Kasumi-1 (cell line): ENCODE data around the gene JSRP1.
"Not testable (repeated sequence)": the region's sequence is repeated elsewhere in the genome, so short reads cannot be mapped to it uniquely, and the experiment has no call there.

ENCODE experiments used
- DNase-seq, 2 experiments: peaks; one replicate each; lab custom pipeline; 2025; lab: John Stamatoyannopoulos, UW

The JSRP1 gene

GRCh38 chr19:2282062-2282861 lies 26.0 kb upstream of the JSRP1 start, which contains the start of gene PEAK3:
Gene PEAK3 (minus strand): TSS chr19:2282175. CDS start chr19:2280931, 1,244 bp downstream.
- peak; percentile 36 to 53 for DNase-seq

DNA sequence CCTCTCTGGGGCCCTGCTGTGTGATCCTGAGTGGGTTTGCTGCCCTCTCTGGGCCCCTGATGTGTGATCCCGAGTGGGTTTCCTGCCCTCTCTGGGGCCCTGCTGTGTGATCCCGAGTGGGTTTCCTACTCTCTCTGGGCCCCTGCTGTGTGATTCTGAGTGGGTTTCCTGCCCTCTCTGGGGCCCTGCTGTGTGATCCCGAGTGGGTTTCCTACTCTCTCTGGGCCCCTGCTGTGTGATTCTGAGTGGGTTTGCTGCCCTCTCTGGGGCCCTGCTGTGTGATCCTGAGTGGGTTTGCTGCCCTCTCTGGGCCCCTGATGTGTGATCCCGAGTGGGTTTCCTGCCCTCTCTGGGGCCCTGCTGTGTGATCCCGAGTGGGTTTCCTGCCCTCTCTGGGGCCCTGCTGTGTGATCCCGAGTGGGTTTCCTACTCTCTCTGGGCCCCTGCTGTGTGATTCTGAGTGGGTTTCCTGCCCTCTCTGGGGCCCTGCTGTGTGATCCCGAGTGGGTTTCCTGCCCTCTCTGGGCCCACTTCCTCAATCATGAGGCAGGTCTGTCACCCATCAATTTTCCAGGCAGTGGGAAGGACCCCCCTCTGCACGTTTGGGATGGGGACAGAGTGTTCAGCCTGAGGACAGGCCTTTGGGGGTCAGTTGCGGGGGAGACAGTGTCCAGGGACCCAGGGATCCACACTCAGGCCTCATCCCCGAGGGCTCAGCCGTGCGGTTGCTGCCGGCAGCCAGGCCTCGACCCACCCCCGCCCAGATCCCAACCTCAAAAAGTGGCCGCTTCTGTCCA lies 25.2 kb upstream of the JSRP1 start:
- not testable (repeated sequence) for DNase-seq

- DNase-seq: no peak
These were observed 24.5 kb upstream of the JSRP1 start for GRCh38 chr19:2280633-2281264.

- no peak for DNase-seq
These were observed 22.4 kb upstream of the JSRP1 start for GRCh38 chr19:2278459-2279158.

GRCh38 chr19:2277138-2277537 lies 20.9 kb upstream of the JSRP1 start:
- DNase-seq: no peak

DNA sequence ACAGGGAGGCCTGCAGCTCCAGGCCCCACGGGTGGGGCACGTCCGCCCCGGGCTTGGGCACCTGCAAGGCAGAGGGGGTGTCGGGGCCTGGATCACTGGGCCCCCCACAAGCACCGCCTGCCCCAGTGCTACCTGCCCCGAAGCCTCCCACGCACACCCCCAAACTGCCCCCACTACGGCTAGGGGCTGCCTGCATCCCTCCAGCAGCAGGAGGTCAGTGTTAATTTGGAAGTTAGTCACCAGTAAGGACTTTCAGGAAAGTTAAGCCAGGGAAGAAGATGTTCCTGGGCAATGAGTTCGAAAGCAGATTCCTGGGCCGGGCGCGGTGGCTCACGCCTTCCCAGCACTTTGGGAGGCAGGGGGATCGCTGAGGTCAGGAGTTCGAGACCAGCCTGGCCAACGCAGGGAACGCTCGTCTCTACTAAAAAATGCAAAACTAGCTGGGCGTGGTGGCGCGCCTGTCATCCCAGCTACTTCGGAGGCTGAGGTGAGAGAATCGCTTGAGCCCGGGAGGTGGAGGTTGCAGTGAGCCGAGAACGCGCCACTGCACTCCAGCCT lies 20.3 kb upstream of the JSRP1 start:
- no peak for DNase-seq

DNA sequence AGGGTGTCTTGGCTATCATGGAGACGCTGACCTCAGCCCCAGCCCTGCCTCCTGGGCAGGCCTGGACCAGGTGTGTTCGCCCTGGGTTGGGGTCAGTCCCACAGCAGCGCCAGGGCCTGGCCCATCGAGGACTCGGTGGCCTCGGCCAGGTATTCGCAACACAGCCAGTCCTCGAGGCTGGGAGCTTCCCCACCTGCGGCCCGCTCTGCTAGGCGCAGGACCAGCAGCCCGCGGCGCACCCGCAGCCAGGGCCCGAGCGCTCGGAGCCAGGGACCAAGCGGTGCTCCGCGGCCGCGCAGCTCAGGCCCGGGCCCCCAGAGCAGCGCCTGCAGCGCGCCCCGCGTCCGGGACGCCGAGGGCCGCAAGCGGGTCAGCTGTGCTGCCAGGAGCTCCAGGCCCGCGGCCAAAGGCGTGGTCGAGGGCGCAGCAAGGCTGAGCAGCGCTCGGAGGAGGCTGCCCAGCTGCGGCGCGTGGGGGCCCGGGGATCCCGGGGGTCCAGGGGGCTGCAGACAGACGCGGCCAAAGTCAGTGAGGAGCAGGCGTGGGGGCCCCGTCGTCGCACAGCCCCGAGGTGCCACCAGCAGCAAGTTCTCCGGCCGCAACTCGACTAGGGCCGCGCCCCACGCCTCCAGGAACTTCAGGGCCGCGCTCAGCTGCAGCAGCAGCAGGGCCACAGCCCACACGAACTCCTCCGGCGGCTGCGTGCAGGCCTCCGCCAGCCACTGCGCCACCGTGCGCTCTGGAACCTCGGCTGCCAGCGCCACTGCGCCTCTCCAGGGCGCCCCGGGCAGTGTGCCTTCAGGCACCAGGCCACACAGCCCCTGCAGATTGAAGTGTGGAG lies 19.6 kb upstream of the JSRP1 start:
- DNase-seq: no peak

DNA sequence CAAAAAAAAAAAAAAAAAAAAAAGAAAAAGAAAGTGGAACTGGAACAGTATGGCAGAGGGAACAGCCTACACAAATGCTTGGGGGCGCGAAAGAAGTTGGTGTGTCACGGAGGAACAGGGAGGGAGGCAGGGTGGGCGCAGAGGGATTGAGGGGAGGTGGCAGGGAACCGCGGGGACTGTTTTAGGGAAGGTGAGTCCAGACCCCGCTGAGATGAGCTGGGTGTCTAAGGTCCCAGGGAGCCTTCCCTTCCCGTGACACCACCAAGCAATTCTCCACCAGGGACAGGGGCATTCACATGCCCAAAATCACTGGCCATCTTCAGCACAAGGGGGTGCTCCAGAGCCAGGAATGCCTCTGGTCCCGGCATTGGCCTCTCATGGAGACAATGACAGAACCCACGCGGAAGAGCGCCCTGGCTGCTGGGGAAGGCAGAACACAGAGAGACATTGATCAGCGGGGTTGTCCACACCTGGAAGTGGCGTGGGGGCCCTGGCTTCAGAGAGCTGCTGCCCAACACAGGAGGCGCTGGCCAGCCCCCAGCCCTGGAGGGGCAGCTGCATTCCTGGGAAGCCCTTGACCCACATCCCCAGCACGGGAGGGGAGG lies 18.8 kb upstream of the JSRP1 start:
- peak; percentile 66 to 78 for DNase-seq

GRCh38 chr19:2274185-2274711 lies 18.0 kb upstream of the JSRP1 start:
- DNase-seq: no peak

GRCh38 chr19:2273356-2274184 lies 17.4 kb upstream of the JSRP1 start:
- peak; percentile 87 to 88 for DNase-seq

- no peak for DNase-seq
These were observed 15.3 kb upstream of the JSRP1 start for GRCh38 chr19:2271234-2272103.

DNA sequence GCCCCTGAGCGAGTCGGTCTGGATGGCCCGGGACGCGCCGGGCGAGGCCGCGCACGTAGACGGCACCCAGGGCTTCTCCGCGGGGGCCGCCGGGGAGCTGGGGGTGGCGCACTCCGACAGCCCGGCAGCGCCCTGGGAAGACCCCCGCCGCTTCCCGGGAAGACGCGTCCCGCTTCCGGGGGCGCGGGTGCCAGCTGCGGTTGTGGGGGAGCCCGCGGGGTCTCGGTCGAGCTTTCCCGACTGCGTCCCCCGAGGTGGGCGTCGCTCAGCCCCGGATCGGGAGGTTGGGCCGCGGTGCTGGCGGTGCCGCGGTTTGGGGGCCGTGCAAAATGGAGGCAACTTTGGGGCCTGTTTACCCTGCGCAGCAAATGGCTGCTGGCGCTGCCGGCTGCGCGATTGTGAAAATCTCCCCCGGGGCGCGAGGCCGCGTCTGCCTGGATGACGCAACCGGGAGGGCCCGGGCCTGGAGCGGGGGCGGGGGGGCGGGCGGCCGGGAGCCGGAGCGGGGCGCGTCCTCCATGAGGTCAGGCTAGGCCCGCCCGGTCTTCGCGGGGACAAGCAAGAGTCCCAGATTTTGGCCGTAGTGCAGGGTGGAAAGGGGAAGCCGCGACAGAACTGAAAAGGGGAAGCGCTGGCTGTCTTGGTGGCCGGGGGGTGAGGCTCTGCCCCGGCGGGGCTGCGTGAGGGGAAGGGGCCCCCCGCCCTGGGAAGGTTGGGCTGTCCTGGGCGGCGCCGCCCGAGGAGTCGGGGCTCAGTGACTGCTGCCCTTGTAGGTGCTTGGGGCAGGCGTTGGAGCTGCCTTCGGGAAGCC lies 14.4 kb upstream of the JSRP1 start:
- peak; percentile 88 to 91 for DNase-seq

DNA sequence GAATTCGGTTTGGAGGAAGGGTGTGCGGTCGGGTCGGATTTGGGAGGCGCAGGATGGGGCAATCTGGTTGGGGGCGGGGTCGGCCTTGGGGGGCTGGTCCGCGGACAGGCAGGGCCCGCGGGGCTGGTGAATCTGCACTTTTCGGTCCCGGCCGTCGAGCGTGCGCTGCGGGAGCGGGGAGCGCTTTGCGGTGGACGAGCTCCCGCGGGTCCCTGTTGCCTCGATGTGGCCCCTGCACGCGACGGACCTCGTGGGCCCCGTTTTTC lies 13.9 kb upstream of the JSRP1 start:
- DNase-seq: no peak

DNA sequence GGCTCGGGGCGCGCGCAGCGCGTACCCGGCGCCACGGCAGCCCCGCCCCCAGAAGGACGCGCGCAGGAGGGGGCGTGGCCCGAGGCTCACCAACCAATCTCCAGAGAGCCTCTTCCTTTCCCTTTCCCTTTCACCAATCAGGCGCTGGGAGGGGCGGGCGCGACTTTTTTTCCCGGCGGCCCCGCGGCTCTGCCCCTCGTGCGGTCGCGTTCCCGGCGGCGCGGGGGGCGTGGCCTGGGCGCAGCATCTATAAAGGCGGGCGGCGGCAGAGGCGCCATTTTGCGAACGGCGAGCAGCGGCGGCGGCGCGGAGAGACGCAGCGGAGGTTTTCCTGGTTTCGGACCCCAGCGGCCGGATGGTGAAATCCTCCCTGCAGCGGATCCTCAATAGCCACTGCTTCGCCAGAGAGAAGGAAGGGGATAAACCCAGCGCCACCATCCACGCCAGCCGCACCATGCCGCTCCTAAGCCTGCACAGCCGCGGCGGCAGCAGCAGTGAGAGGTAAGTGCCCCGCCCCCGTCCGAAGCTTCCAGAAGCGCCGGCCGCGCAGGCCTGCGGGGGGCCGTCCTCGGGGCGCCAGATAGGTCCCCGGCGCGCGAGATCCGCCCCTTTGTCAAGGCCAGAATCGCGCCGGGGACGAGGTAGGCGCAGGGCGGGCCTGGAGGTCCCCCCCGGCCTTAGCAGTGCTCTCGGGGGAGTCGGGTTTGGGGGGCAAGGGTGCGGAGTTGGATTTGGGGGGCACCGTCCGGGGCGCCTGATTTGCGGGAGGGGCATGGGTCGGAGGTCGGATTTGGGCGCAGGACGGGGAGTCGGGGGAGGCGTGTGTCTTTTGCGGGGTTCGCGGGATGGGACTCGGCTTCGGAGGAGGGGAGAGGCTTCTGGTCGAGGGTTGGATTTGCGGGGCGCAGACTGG lies 13.3 kb upstream of the JSRP1 start:
- peak; percentile 95 to 96 for DNase-seq

DNA sequence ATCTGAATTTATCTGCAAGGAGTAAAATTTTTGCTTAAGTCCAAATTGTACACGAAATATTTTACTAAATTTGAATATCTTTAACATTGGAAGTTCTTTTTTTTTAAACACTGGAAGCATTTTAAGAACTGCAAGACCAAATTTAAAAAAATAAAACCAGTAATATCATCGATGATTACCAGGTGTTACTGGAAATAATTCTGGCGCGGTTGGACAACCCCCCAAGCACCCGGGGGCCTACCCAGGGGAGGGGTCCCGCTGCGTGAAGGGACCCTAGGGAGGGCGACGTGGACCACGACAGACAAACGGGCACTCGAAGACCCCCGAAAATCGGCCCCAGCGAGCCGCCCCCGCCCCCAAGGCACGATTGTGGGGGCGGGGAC lies 12.6 kb upstream of the JSRP1 start:
- DNase-seq: no peak

- no peak for DNase-seq
These were observed 12.2 kb upstream of the JSRP1 start for GRCh38 chr19:2268480-2268830.
